HG03460 (cell line): ENCODE results near the gene IQCF5.
"Not testable (repeated sequence)": the region's sequence is repeated elsewhere in the genome, so short reads cannot be mapped to it uniquely, and the experiment has no call there.

Experiments
- ATAC-seq: cut with Tn5 transposase; IDR thresholded peaks from one replicate; pipeline ENCODE4 v1.9.1; 2021; ENCODE audit not compliant: unreplicated experiment

The IQCF5 gene

GRCh38 chr3:51869304-51869703, 6.1 kb downstream of the IQCF5 start:
- ATAC-seq: no peak

GRCh38 chr3:51868896-51869295, 6.5 kb downstream of the IQCF5 start:
- ATAC-seq: not testable (repeated sequence)

GRCh38 chr3:51862886-51863285, 12.5 kb downstream of the IQCF5 start:
- no peak for ATAC-seq

GRCh38 chr3:51860703-51861665, 14.4 kb downstream of the IQCF5 start, which contains the start of gene IQCF2:
IQCF2 (plus strand) TSS chr3:51861615; CDS start chr3:51861667, 52 bp downstream.
- no peak for ATAC-seq

- not testable (repeated sequence) for ATAC-seq
Measured at GRCh38 chr3:51855411-51855810, 20.0 kb downstream of the IQCF5 start.

- ATAC-seq: no peak
Measured at GRCh38 chr3:51845129-51845528, 30.3 kb downstream of the IQCF5 start.

GRCh38 chr3:51836606-51837005, 38.8 kb downstream of the IQCF5 start:
- ATAC-seq: no peak

- ATAC-seq: no peak
Measured at GRCh38 chr3:51830836-51831385, 44.5 kb downstream of the IQCF5 start.

- ATAC-seq: no peak
Measured at GRCh38 chr3:51830345-51830744, 45.1 kb downstream of the IQCF5 start.

GRCh38 chr3:51828297-51828696, 47.1 kb downstream of the IQCF5 start:
- no peak for ATAC-seq
